ENCODE data around the gene COX6B1.

Gene COX6B1

DNA sequence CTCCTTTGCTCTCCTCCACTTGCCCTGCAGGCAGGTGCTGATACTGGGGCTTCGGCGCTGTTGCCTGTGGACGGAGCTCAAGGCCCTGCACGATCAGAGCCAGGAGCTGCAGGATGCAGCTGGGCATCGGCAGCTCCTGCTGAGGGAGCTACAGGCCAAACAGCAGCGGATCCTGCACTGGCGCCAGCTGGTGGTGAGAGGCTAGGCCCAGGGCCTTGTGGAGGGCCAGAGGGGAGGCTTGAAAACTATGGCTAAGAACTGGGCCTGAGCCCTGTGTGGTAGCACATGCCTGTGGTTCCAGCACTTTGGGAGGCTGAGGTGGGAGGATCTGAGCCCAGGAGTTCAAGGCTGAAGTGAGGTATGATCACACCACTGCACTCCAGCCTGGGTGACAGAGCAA is 29.3 kb upstream of the COX6B1 start:
- Histone ChIP-seq H3K4me3 (ENCODE audit: low read depth in 1 of 2, low read length in 2 of 2) (no peak overlapping the region), H2AFZ (ENCODE audit: low read depth, low read length) (no peak overlapping the region), H3K27ac (ENCODE audit: low read length) (no peak overlapping the region), H3K4me2 (ENCODE audit: insufficient read depth, low read length) (no peak overlapping the region), H3K36me3 (ENCODE audit: insufficient read depth, low read length) (peaks cover 52% of the 10 kb centered on the region), H3K4me1 (ENCODE audit: insufficient read depth, low read length) (peaks cover 3% of the 10 kb centered on the region), H3K9me3 (ENCODE audit: insufficient read depth, low read length, severe bottlenecking) (no peaks in the 10 kb centered on the region), H3K79me2 (ENCODE audit: insufficient read depth, low read length) (peaks cover 2% of the 10 kb centered on the region), H3K27me3 (ENCODE audit: insufficient read depth, low read length, poor library complexity) (no peaks in the 10 kb centered on the region), H3K9ac (ENCODE audit: low read depth, low read length) (no peak overlapping the region), H4K20me1 (ENCODE audit: insufficient read depth, low read length) (no peaks in the 10 kb centered on the region)
- ATAC-seq (ENCODE audit: insufficient read depth, low read depth) (no peak), DNase-seq (no peak)
- TF ChIP-seq EZH2 (IDR thresholded peaks at IDR 0.05; ENCODE audit: borderline replicate concordance, low read depth, low read length, severe bottlenecking): no peak
- TF ChIP-seq, protein P1, sequence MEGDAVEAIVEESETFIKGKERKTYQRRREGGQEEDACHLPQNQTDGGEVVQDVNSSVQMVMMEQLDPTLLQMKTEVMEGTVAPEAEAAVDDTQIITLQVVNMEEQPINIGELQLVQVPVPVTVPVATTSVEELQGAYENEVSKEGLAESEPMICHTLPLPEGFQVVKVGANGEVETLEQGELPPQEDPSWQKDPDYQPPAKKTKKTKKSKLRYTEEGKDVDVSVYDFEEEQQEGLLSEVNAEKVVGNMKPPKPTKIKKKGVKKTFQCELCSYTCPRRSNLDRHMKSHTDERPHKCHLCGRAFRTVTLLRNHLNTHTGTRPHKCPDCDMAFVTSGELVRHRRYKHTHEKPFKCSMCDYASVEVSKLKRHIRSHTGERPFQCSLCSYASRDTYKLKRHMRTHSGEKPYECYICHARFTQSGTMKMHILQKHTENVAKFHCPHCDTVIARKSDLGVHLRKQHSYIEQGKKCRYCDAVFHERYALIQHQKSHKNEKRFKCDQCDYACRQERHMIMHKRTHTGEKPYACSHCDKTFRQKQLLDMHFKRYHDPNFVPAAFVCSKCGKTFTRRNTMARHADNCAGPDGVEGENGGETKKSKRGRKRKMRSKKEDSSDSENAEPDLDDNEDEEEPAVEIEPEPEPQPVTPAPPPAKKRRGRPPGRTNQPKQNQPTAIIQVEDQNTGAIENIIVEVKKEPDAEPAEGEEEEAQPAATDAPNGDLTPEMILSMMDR (IDR thresholded peaks at IDR 0.05; ENCODE audit: borderline replicate concordance, extremely low read depth, low read length, poor library complexity, severe bottlenecking): no peak

DNA sequence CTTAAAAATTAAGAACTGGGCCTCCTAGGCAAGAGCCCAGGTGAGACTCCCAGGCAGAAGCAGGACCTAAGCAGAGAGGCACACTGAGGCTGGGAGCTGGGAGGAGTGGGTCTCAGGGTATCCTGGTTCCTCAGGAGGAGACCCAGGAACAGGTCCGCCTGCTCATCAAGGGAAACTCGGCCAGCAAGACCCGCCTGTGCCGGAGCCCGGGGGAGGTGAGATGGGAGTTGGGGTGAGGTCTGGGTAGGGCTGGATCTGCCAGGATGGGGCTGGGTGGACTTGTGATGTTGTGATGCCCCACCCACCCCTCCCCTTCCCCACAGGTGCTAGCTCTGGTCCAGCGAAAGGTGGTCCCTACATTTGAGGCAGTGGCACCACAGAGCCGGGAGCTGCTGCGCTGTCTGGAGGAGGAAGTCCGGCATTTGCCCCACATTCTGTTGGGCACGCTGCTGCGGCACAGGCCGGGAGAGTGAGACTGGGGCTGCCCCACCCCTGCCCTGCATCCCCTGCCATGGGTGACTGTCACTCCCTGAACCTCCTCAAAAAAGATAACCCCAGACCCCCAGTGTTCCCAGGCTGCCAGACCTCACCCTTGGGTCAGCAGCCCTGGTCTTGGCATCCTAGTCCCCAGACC is 28.7 kb upstream of the COX6B1 start:
- H3K27ac ChIP-seq (ENCODE audit: low read length): no peak overlapping the region
- no peak overlapping the region for H3K4me3 ChIP-seq (ENCODE audit: low read depth in 1 of 2, low read length in 2 of 2)
- no peak overlapping the region for H3K4me2 ChIP-seq (ENCODE audit: insufficient read depth, low read length)
- TF ChIP-seq, protein P1 (IDR thresholded peaks at IDR 0.05; ENCODE audit: borderline replicate concordance, extremely low read depth, low read length, poor library complexity, severe bottlenecking): no peak
- TF ChIP-seq EZH2 (IDR thresholded peaks at IDR 0.05; ENCODE audit: borderline replicate concordance, low read depth, low read length, severe bottlenecking): no peak
- no peak for ATAC-seq (ENCODE audit: insufficient read depth, low read depth)
- H3K4me1 ChIP-seq (ENCODE audit: insufficient read depth, low read length): no peaks in the 10 kb centered on the region
- no peaks in the 10 kb centered on the region for H3K79me2 ChIP-seq (ENCODE audit: insufficient read depth, low read length)
- no peaks in the 10 kb centered on the region for H3K27me3 ChIP-seq (ENCODE audit: insufficient read depth, low read length, poor library complexity)
- H4K20me1 ChIP-seq (ENCODE audit: insufficient read depth, low read length): no peaks in the 10 kb centered on the region
- no peak for DNase-seq
- H3K36me3 ChIP-seq (ENCODE audit: insufficient read depth, low read length): peaks cover 49% of the 10 kb centered on the region
- no peak overlapping the region for H2AFZ ChIP-seq (ENCODE audit: low read depth, low read length)
- H3K9ac ChIP-seq (ENCODE audit: low read depth, low read length): no peak overlapping the region
- H3K9me3 ChIP-seq (ENCODE audit: insufficient read depth, low read length, severe bottlenecking): no peaks in the 10 kb centered on the region

DNA sequence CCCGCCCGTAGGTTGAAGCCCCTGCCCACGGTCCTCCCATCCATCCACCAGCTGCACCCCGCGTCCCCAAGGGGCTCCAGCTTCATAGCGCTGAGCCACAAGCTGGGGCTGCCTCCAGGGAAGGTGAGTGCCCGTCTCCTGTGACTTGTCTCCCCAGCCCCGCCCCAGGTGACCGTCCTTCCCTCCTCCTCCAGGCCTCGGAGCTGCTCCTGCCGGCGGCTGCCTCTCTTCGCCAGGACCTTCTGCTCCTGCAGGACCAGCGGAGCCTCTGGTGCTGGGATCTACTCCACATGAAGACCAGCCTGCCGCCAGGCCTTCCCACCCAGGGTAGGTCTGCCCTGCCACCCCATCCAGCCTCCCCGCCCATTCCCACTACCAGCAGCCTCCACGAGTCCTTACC is 28.1 kb upstream of the COX6B1 start:
- Histone ChIP-seq H3K27me3 (ENCODE audit: insufficient read depth, low read length, poor library complexity) (no peaks in the 10 kb centered on the region), H3K79me2 (ENCODE audit: insufficient read depth, low read length) (no peaks in the 10 kb centered on the region), H3K36me3 (ENCODE audit: insufficient read depth, low read length) (peaks cover 43% of the 10 kb centered on the region), H4K20me1 (ENCODE audit: insufficient read depth, low read length) (no peaks in the 10 kb centered on the region), H2AFZ (ENCODE audit: low read depth, low read length) (no peak overlapping the region), H3K4me1 (ENCODE audit: insufficient read depth, low read length) (no peaks in the 10 kb centered on the region), H3K9me3 (ENCODE audit: insufficient read depth, low read length, severe bottlenecking) (no peaks in the 10 kb centered on the region), H3K9ac (ENCODE audit: low read depth, low read length) (no peak overlapping the region), H3K4me3 (ENCODE audit: low read depth in 1 of 2, low read length in 2 of 2) (no peak overlapping the region), H3K27ac (ENCODE audit: low read length) (no peak overlapping the region), H3K4me2 (ENCODE audit: insufficient read depth, low read length) (no peak overlapping the region)
- TF ChIP-seq, protein P1 (IDR thresholded peaks at IDR 0.05; ENCODE audit: borderline replicate concordance, extremely low read depth, low read length, poor library complexity, severe bottlenecking): no peak
- no peak for TF ChIP-seq EZH2 (IDR thresholded peaks at IDR 0.05; ENCODE audit: borderline replicate concordance, low read depth, low read length, severe bottlenecking)
- DNase-seq (no peak), ATAC-seq (ENCODE audit: insufficient read depth, low read depth) (no peak)

Data from DND-41 (cell line).